Measurements from ENCODE around the gene APBA1. TPM values are rescaled to one million over a fixed set of nuclear protein-coding genes. Genes with fewer than 3 reads are reported as not detected.
"Not testable (repeated sequence)": the region's sequence is repeated elsewhere in the genome, so short reads cannot be mapped to it uniquely, and the experiment has no call there.

Gene APBA1
- total RNA-seq, 1 experiment from 2014 or later, result 0.34 TPM

DNA sequence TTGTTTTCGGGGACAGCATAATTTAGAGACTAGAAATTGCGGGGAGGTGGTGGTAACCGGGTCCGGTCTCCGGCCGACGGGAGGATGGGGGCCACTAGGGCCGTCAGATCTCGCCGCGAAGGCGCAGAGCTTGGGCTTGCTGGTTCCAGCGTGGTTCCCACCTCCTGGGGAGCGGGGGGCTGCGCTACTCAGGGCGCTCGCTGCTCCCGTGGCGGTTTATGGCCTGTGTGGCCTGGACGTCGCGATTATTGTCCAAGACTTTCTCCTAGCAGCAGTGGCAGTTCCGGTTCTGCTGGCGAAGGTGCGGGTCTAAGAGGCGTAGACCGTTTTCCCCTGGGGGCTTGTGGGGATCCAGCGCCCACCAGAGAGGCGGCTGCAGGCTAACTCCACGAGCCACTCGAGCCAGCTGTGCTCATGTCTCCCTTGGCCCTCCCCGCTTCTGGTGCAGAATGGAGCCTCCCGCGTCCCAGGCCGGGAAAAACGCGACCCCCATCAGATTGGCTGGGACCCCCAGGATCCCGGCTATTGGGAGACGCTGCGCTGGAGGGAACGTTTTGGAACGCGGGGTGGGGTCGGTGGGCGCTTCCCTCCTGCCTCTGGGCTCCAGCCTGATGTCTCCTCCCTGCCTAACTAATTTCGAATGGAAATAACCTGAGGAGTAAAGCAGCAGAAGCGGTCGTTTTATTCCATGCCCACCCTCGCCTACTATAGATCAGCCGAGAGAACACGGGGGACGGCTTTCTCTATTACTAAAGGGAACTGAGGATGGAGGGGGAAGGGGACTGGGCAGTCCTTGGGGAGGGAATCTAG is 260.0 kb downstream of the APBA1 start:
- Histone ChIP-seq H3K4me3 (ENCODE audit: low read depth, low read length) (no peak overlapping the region), H3K27me3 (replicated peaks; ENCODE audit: control insufficient read depth, insufficient read depth, low read length) (no peaks in the 10 kb centered on the region), H3K4me1 (no peaks in the 10 kb centered on the region), H3K36me3 (ENCODE audit: control insufficient read depth, insufficient read depth, low read length) (no peaks in the 10 kb centered on the region), H3K9me3 (no peaks in the 10 kb centered on the region)
- no peak overlapping the region for H3K27ac Mint-ChIP-seq (ENCODE audit: unreplicated experiment)
- H3K4me3 Mint-ChIP-seq (ENCODE audit: unreplicated experiment), result no peak overlapping the region
- POLR2A ChIA-PET, result no interaction called here
- CTCF ChIA-PET, result no interaction called here
- intact Hi-C loops (cut with micrococcal nuclease; ENCODE audit: unreplicated experiment), result no loop called here
- no peaks in the 10 kb centered on the region for H3K36me3 Mint-ChIP-seq (ENCODE audit: insufficient read depth, unreplicated experiment)
- peaks cover 13% of the 10 kb centered on the region for H3K27me3 Mint-ChIP-seq (ENCODE audit: insufficient read depth, unreplicated experiment)
- DNase-seq, result no peak
- H3K4me1 Mint-ChIP-seq (ENCODE audit: low read depth, unreplicated experiment), result no peaks in the 10 kb centered on the region
- no peaks in the 10 kb centered on the region for H3K9me3 Mint-ChIP-seq (ENCODE audit: unreplicated experiment)
- TF ChIP-seq, protein P1, sequence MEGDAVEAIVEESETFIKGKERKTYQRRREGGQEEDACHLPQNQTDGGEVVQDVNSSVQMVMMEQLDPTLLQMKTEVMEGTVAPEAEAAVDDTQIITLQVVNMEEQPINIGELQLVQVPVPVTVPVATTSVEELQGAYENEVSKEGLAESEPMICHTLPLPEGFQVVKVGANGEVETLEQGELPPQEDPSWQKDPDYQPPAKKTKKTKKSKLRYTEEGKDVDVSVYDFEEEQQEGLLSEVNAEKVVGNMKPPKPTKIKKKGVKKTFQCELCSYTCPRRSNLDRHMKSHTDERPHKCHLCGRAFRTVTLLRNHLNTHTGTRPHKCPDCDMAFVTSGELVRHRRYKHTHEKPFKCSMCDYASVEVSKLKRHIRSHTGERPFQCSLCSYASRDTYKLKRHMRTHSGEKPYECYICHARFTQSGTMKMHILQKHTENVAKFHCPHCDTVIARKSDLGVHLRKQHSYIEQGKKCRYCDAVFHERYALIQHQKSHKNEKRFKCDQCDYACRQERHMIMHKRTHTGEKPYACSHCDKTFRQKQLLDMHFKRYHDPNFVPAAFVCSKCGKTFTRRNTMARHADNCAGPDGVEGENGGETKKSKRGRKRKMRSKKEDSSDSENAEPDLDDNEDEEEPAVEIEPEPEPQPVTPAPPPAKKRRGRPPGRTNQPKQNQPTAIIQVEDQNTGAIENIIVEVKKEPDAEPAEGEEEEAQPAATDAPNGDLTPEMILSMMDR (IDR thresholded peaks at IDR 0.05; ENCODE audit: insufficient read depth in 1 of 2, low read depth in 1 of 2, low read length in 1 of 2, severe bottlenecking in 1 of 2, unreplicated experiment in 1 of 2), result no peak
- no TSS peak for BruUV-seq (replicated peaks)

DNA sequence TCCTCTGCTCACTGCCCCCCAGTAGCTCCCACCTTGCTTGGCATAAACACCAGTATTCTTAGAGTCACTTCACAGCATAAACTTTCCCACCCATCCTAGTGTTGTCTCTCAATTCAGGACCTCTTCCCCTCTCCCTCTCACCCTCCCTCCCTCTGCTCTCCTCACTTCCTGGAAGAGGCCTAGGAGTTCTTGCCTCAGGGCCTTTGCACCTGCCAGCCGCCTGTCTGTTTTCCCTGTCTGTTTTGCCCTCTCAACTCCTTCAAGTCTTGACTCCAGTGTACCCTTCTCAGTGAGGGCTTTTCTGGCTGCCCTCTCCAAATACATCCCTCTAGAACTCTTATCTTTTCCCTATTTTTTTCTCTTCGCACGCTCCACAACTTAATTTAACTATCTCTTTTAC is 260.9 kb downstream of the APBA1 start:
- Mint-ChIP-seq H3K9me3 (ENCODE audit: unreplicated experiment) (no peaks in the 10 kb centered on the region), H3K36me3 (ENCODE audit: insufficient read depth, unreplicated experiment) (no peaks in the 10 kb centered on the region), H3K27ac (ENCODE audit: unreplicated experiment) (no peak overlapping the region), H3K4me1 (ENCODE audit: low read depth, unreplicated experiment) (no peaks in the 10 kb centered on the region), H3K27me3 (ENCODE audit: insufficient read depth, unreplicated experiment) (peaks cover 13% of the 10 kb centered on the region), H3K4me3 (ENCODE audit: unreplicated experiment) (no peak overlapping the region)
- TF ChIP-seq, protein P1 (IDR thresholded peaks at IDR 0.05; ENCODE audit: insufficient read depth in 1 of 2, low read depth in 1 of 2, low read length in 1 of 2, severe bottlenecking in 1 of 2, unreplicated experiment in 1 of 2), result no peak
- no peak for DNase-seq
- H3K27me3 ChIP-seq (replicated peaks; ENCODE audit: control insufficient read depth, insufficient read depth, low read length), result no peaks in the 10 kb centered on the region
- intact Hi-C loops (cut with micrococcal nuclease; ENCODE audit: unreplicated experiment), result no loop called here
- CTCF ChIA-PET, result no interaction called here
- H3K4me1 ChIP-seq, result no peaks in the 10 kb centered on the region
- H3K4me3 ChIP-seq (ENCODE audit: low read depth, low read length), result no peak overlapping the region
- BruUV-seq (replicated peaks), result no TSS peak
- POLR2A ChIA-PET, result no interaction called here
- H3K9me3 ChIP-seq, result no peaks in the 10 kb centered on the region
- no peaks in the 10 kb centered on the region for H3K36me3 ChIP-seq (ENCODE audit: control insufficient read depth, insufficient read depth, low read length)

DNA sequence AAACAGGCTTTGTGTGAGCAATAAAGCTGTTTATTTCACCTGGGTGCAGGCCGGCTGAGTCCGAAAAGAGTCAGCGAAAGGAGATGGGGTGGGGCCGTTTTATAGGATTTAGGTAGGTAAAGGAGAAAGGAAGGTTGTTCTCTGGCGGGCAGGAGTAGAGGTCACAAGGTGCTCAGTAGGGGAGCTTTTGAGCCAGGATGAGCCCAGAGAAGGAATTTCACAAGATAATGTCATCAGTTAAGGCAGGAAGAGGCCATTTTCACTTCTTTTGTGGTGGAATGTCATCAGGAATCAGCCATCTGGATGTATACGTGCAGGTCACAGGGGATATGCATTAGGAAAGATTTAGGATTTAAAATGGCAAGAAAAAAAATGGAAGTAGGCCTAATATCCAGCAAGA is 262.2 kb downstream of the APBA1 start:
- H3K27me3 Mint-ChIP-seq (ENCODE audit: insufficient read depth, unreplicated experiment), result peaks cover 13% of the 10 kb centered on the region
- H3K36me3 ChIP-seq (ENCODE audit: control insufficient read depth, insufficient read depth, low read length); H3K27me3 ChIP-seq (replicated peaks; ENCODE audit: control insufficient read depth, insufficient read depth, low read length); H3K27ac Mint-ChIP-seq (ENCODE audit: unreplicated experiment); H3K36me3 Mint-ChIP-seq (ENCODE audit: insufficient read depth, unreplicated experiment); POLR2A ChIA-PET; H3K9me3 Mint-ChIP-seq (ENCODE audit: unreplicated experiment); CTCF ChIA-PET; H3K4me3 Mint-ChIP-seq (ENCODE audit: unreplicated experiment); H3K9me3 ChIP-seq; H3K4me1 ChIP-seq; H3K4me1 Mint-ChIP-seq (ENCODE audit: low read depth, unreplicated experiment); H3K4me3 ChIP-seq (ENCODE audit: low read depth, low read length); DNase-seq; BruUV-seq (replicated peaks); intact Hi-C loops (cut with micrococcal nuclease; ENCODE audit: unreplicated experiment): not testable (repeated sequence)
